Right lobe of liver (tissue), 6 donors: ENCODE measurements around the gene BBOX1. TPM values are rescaled to one million over a fixed set of nuclear protein-coding genes. Genes with fewer than 3 reads are reported as not detected.

Experiments used
- ATAC-seq, 4 donors: fragments of 200-7000 bp; cut with Tn5 transposase; one replicate each; pipeline ENCODE4 v1.9.1; 2020; ENCODE audit warnings: mild to moderate bottlenecking in 4 of 4, moderate library complexity in 4 of 4
- DNase-seq, 3 donors: peaks; one replicate each; pipeline ENCODE4 v3.0.0-alpha.2; 2020
- H3K27ac ChIP-seq, 3 donors: fragments of 200-600 bp; one replicate each; pipeline ENCODE4 v1.8.0; 2022
- H3K27me3 ChIP-seq, 2 donors: fragments of 200-600 bp; one replicate each; pipeline ENCODE4 v1.8.0; 2022
- H3K36me3 ChIP-seq, 4 donors: fragments of 200-600 bp; sonication (generic) in 1 of 4; one replicate each; pipeline versions ENCODE4 v1.5.1 to v1.8.0; 2017 to 2022; ENCODE audit warnings: control low read depth in 1 of 4
- H3K4me1 ChIP-seq, 4 donors: fragments of 200-600 bp; sonication (generic) in 1 of 4; one replicate each; pipeline versions ENCODE4 v1.5.1 to v1.8.0; 2017 to 2022; ENCODE audit warnings: control low read depth in 1 of 4
- H3K4me3 ChIP-seq, 3 donors: fragments of 200-600 bp; one replicate each; pipeline ENCODE4 v1.8.0; 2022
- H3K9me3 ChIP-seq, 4 donors: fragments of 200-600 bp; sonication (generic) in 1 of 4; one replicate each; pipeline versions ENCODE4 v1.5.1 to v1.8.0; 2017 to 2022; ENCODE audit warnings: control low read depth in 1 of 4
- POLR2A ChIP-seq: fragments of 450-650 bp; IDR thresholded peaks from one replicate; pipeline ENCODE4 v1.6.1; 2017; ENCODE audit warnings: antibody characterized with exemption, mild to moderate bottlenecking
- WGBS: methylation state at CpG from one replicate; pipeline ENCODE4 v1.1.6; 2018; ENCODE audit warnings: low coverage, low lambda C conversion rate; ENCODE audit not compliant: insufficient coverage; ENCODE audit errors: missing lambda C conversion rate; 5-methylcytosine and 5-hydroxymethylcytosine counted together
- intact Hi-C, 2 donors: fragments of 100-400 bp; cut with DNase I; formaldehyde crosslinking; loops; one replicate each; pipeline versions ENCODE4 v1.11.2 to v1.14.1; 2022
- total RNA-seq, 6 experiments: library from RNA; depleted of rRNA in 2 of 6; stranded (reverse); fragments of >200 nt in 2 of 6; fragmentation: NEBNext Ultra II Directional in 3 of 6; extraction: Animal tissue kit (Norgen Biotek cat#: 25700) in 3 of 6; gene quantifications; one replicate each; pipeline versions ENCODE4 v1.1.0 to v1.2.4, GENCODE V29; 2016 to 2023
- TF ChIP-seq, protein P1 (sequence below), 4 donors: fragments of 200-600 bp in 3 of 4; fragments of 450-650 bp in 1 of 4; IDR thresholded peaks; one replicate each; pipeline versions ENCODE4 v1.5.1 to v1.8.0; 2016 to 2022; ENCODE audit warnings: antibody characterized with exemption in 4 of 4, mild to moderate bottlenecking in 2 of 4
- donor health status: DM: no; HTN: yes; CAD: no.
- donor health status: DM: no; HTN: no; CAD: no.
- donor health status: DM: no; HTN: no; CAD: no.
- donor health status: DM: no; HTN: yes; CAD: no.
- donor health status: DM: no; HTN: yes; CAD: no.

The BBOX1 gene
- total RNA-seq, 6 experiments from 2014 or later: 1.9 to 25.3 (median 13.9) TPM

- ATAC-seq: no peak
- Histone ChIP-seq H3K36me3 (no peaks in the 10 kb centered on the region), H3K4me1 (peaks cover 0 to 14% (median 5%) of the 10 kb centered on the region in 4 donors), H3K27ac (no peak overlapping the region), H3K9me3 (no peaks in the 10 kb centered on the region), H3K27me3 (no peaks in the 10 kb centered on the region), H3K4me3 (no peak overlapping the region)
- TF ChIP-seq, protein P1, sequence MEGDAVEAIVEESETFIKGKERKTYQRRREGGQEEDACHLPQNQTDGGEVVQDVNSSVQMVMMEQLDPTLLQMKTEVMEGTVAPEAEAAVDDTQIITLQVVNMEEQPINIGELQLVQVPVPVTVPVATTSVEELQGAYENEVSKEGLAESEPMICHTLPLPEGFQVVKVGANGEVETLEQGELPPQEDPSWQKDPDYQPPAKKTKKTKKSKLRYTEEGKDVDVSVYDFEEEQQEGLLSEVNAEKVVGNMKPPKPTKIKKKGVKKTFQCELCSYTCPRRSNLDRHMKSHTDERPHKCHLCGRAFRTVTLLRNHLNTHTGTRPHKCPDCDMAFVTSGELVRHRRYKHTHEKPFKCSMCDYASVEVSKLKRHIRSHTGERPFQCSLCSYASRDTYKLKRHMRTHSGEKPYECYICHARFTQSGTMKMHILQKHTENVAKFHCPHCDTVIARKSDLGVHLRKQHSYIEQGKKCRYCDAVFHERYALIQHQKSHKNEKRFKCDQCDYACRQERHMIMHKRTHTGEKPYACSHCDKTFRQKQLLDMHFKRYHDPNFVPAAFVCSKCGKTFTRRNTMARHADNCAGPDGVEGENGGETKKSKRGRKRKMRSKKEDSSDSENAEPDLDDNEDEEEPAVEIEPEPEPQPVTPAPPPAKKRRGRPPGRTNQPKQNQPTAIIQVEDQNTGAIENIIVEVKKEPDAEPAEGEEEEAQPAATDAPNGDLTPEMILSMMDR (IDR thresholded peaks at IDR 0.05): no peak
- TF ChIP-seq POLR2A: no peak
- DNase-seq: no peak
- intact Hi-C loops: no loop called here
Measured at GRCh38 chr11:27083782-27084181, 43.2 kb downstream of the BBOX1 start.

- no peak for DNase-seq
- ATAC-seq: peak in 3 of 4 donors; percentile 27 to 47 (median 29)
- intact Hi-C loops: no loop called here
- Histone ChIP-seq H3K9me3 (no peaks in the 10 kb centered on the region), H3K4me1 (peaks cover 0 to 16% (median 6%) of the 10 kb centered on the region in 4 donors), H3K27me3 (no peaks in the 10 kb centered on the region), H3K36me3 (no peaks in the 10 kb centered on the region), H3K27ac (no peak overlapping the region), H3K4me3 (no peak overlapping the region)
- TF ChIP-seq, protein P1 (IDR thresholded peaks at IDR 0.05): no peak
- no peak for TF ChIP-seq POLR2A
Measured at GRCh38 chr11:27084518-27084917, 43.9 kb downstream of the BBOX1 start.

GRCh38 chr11:27085111-27085510, 44.5 kb downstream of the BBOX1 start:
- no peak overlapping the region for H3K4me3 ChIP-seq
- no peaks in the 10 kb centered on the region for H3K9me3 ChIP-seq
- peaks cover 0 to 16% (median 6%) of the 10 kb centered on the region in 4 donors for H3K4me1 ChIP-seq
- TF ChIP-seq, protein P1 (IDR thresholded peaks at IDR 0.05): no peak
- no peak for TF ChIP-seq POLR2A
- no peak overlapping the region for H3K27ac ChIP-seq
- intact Hi-C loops: no loop called here
- ATAC-seq: no peak
- DNase-seq: no peak
- no CpG with 5 or more reads among the region's 1 CpG for WGBS
- no peaks in the 10 kb centered on the region for H3K27me3 ChIP-seq
- H3K36me3 ChIP-seq: no peaks in the 10 kb centered on the region

GRCh38 chr11:27085605-27086004, 45.0 kb downstream of the BBOX1 start:
- 23% methylated on average over 1 of the region's 1 CpG for WGBS
- TF ChIP-seq POLR2A: no peak
- Histone ChIP-seq H3K9me3 (no peaks in the 10 kb centered on the region), H3K27ac (no peak overlapping the region), H3K4me3 (no peak overlapping the region), H3K27me3 (no peaks in the 10 kb centered on the region), H3K4me1 (peaks cover 0 to 16% (median 6%) of the 10 kb centered on the region in 4 donors), H3K36me3 (no peaks in the 10 kb centered on the region)
- DNase-seq (no peak), ATAC-seq (no peak)
- intact Hi-C loops: no loop called here

DNA sequence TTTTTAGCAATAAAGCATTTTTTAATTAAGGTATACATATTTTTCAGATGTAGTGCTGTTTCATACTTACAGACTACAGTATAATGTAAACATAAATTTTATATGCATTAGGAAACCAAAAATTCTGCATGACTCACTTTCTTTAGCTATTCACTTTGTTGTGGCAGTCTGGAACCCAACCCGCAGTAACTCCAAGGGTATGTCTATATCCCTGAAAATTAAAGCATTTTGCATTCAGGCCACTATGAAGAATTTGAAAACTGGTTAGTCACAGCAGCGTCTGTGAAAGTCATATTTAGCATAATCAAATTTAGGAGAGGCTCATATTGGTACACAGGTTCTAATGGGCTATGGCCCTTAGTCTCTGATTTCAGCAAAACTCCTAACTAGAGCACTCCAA, 46.8 kb downstream of the BBOX1 start:
- intact Hi-C loops: no loop called here
- TF ChIP-seq POLR2A: no peak
- TF ChIP-seq, protein P1 (IDR thresholded peaks at IDR 0.05): no peak
- 88% methylated on average over 2 of the region's 2 CpGs for WGBS
- H3K4me3 ChIP-seq: no peak overlapping the region
- peak overlapping the region in 2 of 3 donors; percentile 44 to 62 for H3K27ac ChIP-seq
- no peaks in the 10 kb centered on the region for H3K36me3 ChIP-seq
- H3K27me3 ChIP-seq: no peaks in the 10 kb centered on the region
- ATAC-seq: no peak
- H3K9me3 ChIP-seq: no peaks in the 10 kb centered on the region
- DNase-seq: no peak
- H3K4me1 ChIP-seq: peaks cover 0 to 27% (median 6%) of the 10 kb centered on the region in 4 donors
